SIG-M5 treated with dmso at 0.1 percent for 504 hours (cell line): Measurements from ENCODE around the gene SLC35F2.
"Not testable (repeated sequence)": the region's sequence is repeated elsewhere in the genome, so short reads cannot be mapped to it uniquely, and the experiment has no call there.

Experiments used
- DNase-seq: peaks from one replicate; lab custom pipeline; 2025; ENCODE audit not compliant: unreplicated experiment; lab: John Stamatoyannopoulos, UW

The SLC35F2 gene

GRCh38 chr11:107842412-107843100, 16.0 kb downstream of the SLC35F2 start:
- no peak for DNase-seq

DNA sequence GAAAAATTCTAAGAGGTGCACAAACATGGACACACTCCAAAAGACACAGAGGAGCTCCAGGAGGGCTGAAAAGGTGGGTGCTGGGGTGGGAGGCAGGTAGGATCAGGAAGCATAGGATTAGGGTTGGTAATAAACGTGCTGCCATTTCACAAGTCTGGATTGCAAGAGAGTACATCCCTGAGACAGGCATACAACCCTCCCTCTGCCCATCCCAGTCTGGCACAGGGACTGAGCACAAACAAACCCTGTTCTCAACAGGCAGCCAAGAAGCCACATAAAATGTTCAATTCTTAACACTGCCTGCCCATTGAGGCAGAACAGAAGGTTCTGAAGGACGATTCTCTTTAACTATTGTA, 18.5 kb downstream of the SLC35F2 start:
- no peak for DNase-seq

DNA sequence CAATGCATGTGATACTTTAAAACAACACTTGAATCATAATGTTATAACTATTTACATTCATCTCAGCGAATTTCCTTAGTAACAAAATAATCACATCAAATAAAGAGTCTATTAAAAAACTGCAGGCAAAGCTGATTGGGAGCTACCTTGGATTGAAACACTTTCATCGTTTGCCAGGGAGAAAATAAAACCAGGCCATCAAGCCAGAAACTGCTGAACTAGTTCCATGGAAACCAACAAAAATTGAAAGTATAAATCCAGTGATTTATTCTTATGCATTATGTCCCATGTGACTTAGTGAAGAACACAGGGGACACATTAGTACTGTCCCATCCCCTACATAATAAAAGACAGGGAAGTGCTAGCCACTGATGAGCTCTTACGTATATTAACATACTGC, 21.7 kb downstream of the SLC35F2 start:
- DNase-seq: no peak

GRCh38 chr11:107834995-107835394, 23.6 kb downstream of the SLC35F2 start:
- DNase-seq: no peak

- DNase-seq: not testable (repeated sequence)
Observed at GRCh38 chr11:107833926-107834325, 24.7 kb downstream of the SLC35F2 start.

- no peak for DNase-seq
Observed at GRCh38 chr11:107830915-107831540, 27.6 kb downstream of the SLC35F2 start.

- no peak for DNase-seq
Observed at GRCh38 chr11:107827041-107827440, 31.5 kb downstream of the SLC35F2 start.

DNA sequence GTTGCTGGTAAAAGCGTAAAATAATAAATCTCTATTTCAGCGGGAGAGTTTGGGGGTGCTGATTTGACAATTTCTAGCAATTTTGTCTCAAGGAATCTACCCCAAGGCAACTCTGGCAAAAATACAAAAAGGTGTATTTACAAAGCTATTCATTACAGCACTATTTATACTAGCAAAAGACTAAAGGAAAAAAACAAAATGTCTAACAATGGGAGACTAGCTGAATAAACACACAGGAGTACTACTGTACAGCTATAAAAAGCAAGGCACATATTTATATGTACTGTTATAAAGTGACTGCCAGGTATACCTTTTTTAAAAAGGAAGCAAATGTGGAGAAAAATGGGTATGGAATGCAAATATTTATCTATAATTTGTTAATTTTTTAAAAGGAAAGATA, 32.7 kb downstream of the SLC35F2 start:
- no peak for DNase-seq

GRCh38 chr11:107824668-107825369, 33.8 kb downstream of the SLC35F2 start:
- peak; percentile 67 for DNase-seq

GRCh38 chr11:107821199-107821927, 37.2 kb downstream of the SLC35F2 start:
- no peak for DNase-seq

GRCh38 chr11:107819361-107820014, 39.1 kb downstream of the SLC35F2 start:
- DNase-seq: no peak

GRCh38 chr11:107818491-107818890, 40.1 kb downstream of the SLC35F2 start:
- DNase-seq: no peak

- no peak for DNase-seq
Observed at GRCh38 chr11:107816028-107816427, 42.6 kb downstream of the SLC35F2 start.

DNA sequence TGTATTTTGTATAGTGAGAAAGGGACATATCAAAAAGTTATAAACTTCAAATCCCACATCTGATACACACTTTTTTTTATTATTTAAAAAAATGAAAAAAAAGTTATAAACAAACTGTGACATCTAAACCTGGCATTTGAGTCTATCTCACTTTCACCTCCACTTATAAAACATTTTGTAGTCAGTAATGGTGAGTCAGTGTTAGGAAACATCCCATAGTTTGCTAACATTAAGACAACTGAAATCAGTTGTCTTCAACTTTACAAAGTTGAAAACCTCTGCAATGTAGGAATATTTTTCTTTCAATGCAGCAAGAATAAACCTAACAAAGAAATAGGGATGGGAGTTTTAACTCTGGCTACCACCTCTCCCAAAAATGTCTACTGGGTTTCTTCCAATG, 47.7 kb downstream of the SLC35F2 start:
- DNase-seq: no peak

DNA sequence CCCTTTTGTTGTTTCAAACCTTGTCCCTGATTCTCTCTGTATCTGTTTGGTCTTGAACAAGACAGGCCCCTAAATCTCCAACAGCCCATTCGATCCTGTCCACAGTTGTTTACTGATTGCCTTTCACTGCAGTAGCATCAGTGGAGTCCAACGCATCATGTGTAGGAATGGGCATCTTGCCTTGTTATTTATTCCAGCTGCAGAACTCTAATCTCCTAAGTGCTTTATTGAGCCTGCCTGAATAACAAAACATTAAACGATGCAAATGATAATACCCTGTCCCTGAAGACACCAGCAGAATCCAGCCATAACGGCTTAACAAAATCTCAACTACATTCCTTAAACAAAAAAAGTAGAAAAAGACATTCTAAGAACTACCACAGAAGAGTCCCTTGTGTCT, 50.1 kb downstream of the SLC35F2 start:
- DNase-seq: no peak

DNA sequence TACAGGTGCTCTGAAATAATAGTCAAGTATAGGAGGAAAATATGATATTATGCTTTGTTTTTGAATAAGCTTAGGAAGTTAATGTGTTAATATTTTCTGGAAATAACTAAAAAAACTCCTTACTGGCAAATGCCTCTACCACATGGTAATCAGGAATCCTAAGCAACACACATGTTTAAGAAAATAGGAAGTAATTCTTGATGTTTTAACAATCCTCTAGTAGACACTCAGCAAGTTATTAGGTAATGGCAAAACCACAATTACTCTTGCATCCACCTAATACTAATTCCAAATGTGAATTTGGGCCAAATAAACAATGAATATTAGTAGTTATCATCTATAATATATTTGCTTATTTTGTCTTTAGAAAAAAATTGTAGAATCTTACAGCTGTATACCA, 53.6 kb downstream of the SLC35F2 start:
- no peak for DNase-seq

- DNase-seq: no peak
Observed at GRCh38 chr11:107804211-107804610, 54.4 kb downstream of the SLC35F2 start.

DNA sequence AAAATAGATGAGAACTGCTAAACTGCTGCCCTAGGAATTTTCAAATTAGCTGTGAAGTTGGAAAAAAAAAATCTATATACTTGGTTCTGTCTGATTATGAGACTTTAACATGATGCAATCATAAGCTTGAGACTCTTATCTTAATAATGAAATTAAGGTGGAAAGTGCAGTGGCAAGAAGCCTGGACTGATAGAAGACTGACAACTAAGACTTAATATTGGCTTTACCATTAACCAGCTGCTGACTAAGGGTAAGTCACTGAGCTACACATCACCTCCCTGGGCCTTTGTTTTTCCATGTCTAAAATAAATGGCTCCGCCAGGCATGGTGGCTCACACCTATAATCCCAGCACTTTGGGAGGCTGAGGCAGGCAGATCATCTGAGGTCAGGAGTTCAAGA, 56.9 kb downstream of the SLC35F2 start:
- DNase-seq: no peak

GRCh38 chr11:107799218-107799859, 59.2 kb downstream of the SLC35F2 start:
- peak; percentile 36 for DNase-seq

- DNase-seq: no peak
Observed at GRCh38 chr11:107792049-107792443, 66.5 kb downstream of the SLC35F2 start.
